ENCODE results near the gene CFAP46.
"Not testable (repeated sequence)": the region's sequence is repeated elsewhere in the genome, so short reads cannot be mapped to it uniquely, and the experiment has no call there.

The CFAP46 gene

GRCh38 chr10:132915411-132915810, 27.0 kb downstream of the CFAP46 start:
- no peak for DNase-seq (ENCODE audit: low read depth in 2 of 2, low spot score in 1 of 2)

GRCh38 chr10:132914732-132915131, 27.6 kb downstream of the CFAP46 start:
- no peak for DNase-seq (ENCODE audit: low read depth in 2 of 2, low spot score in 1 of 2)

GRCh38 chr10:132913559-132914115, 28.7 kb downstream of the CFAP46 start:
- DNase-seq (ENCODE audit: low read depth in 2 of 2, low spot score in 1 of 2): no peak

GRCh38 chr10:132912713-132913558, 29.4 kb downstream of the CFAP46 start:
- DNase-seq (ENCODE audit: low read depth in 2 of 2, low spot score in 1 of 2): no peak

- no peak for DNase-seq (ENCODE audit: low read depth in 2 of 2, low spot score in 1 of 2)
Measured at GRCh38 chr10:132912225-132912712, 30.1 kb downstream of the CFAP46 start.

GRCh38 chr10:132911786-132912097, 30.6 kb downstream of the CFAP46 start:
- DNase-seq (ENCODE audit: low read depth in 2 of 2, low spot score in 1 of 2): no peak

- no peak for DNase-seq (ENCODE audit: low read depth in 2 of 2, low spot score in 1 of 2)
Measured at GRCh38 chr10:132910901-132911785, 31.2 kb downstream of the CFAP46 start.

GRCh38 chr10:132910186-132910880, 32.0 kb downstream of the CFAP46 start:
- no peak for DNase-seq (ENCODE audit: low read depth in 2 of 2, low spot score in 1 of 2)

GRCh38 chr10:132909491-132910071, 32.8 kb downstream of the CFAP46 start:
- DNase-seq (ENCODE audit: low read depth in 2 of 2, low spot score in 1 of 2): no peak

- no peak for DNase-seq (ENCODE audit: low read depth in 2 of 2, low spot score in 1 of 2)
Measured at GRCh38 chr10:132908621-132909295, 33.6 kb downstream of the CFAP46 start.

GRCh38 chr10:132907821-132908620, 34.3 kb downstream of the CFAP46 start:
- DNase-seq (ENCODE audit: low read depth in 2 of 2, low spot score in 1 of 2): no peak

- DNase-seq (ENCODE audit: low read depth in 2 of 2, low spot score in 1 of 2): no peak
Measured at GRCh38 chr10:132906836-132907235, 35.5 kb downstream of the CFAP46 start.

- no peak for DNase-seq (ENCODE audit: low read depth in 2 of 2, low spot score in 1 of 2)
Measured at GRCh38 chr10:132906106-132906505, 36.3 kb downstream of the CFAP46 start.

- DNase-seq (ENCODE audit: low read depth in 2 of 2, low spot score in 1 of 2): no peak
Measured at GRCh38 chr10:132905661-132906060, 36.7 kb downstream of the CFAP46 start.

GRCh38 chr10:132904814-132905649, 37.3 kb downstream of the CFAP46 start:
- no peak for DNase-seq (ENCODE audit: low read depth in 2 of 2, low spot score in 1 of 2)

- no peak for DNase-seq (ENCODE audit: low read depth in 2 of 2, low spot score in 1 of 2)
Measured at GRCh38 chr10:132904181-132904813, 38.1 kb downstream of the CFAP46 start.

GRCh38 chr10:132902656-132903575, 39.5 kb downstream of the CFAP46 start:
- not testable (repeated sequence) for DNase-seq (ENCODE audit: low read depth in 2 of 2, low spot score in 1 of 2)
